Mesodermal cell (in vitro differentiated cells): Measurements from ENCODE around the gene MYO18B.

Experiments used
- H3K27ac ChIP-seq: 2 replicates; pipeline ENCODE4 v1.7.0; 2013; ENCODE audit warnings: mild to moderate bottlenecking, low read depth, low read length, moderate library complexity; ENCODE audit not compliant: severe bottlenecking
- H3K36me3 ChIP-seq: 2 replicates; pipeline ENCODE4 v1.7.1; 2013; ENCODE audit warnings: mild to moderate bottlenecking, low read length, moderate library complexity; ENCODE audit not compliant: control insufficient read depth, insufficient read depth
- H3K4me1 ChIP-seq: one replicate; pipeline ENCODE4 v1.7.1; 2013; ENCODE audit warnings: mild to moderate bottlenecking, low read length; ENCODE audit not compliant: insufficient read depth, control insufficient read depth, poor library complexity, severe bottlenecking
- H3K4me3 ChIP-seq: 2 replicates; pipeline ENCODE4 v1.7.0; 2013; ENCODE audit warnings: low read length, control low read depth, mild to moderate bottlenecking; ENCODE audit not compliant: insufficient read depth, poor library complexity, severe bottlenecking; ENCODE audit errors: extremely low read depth
- H3K9me3 ChIP-seq: 2 replicates; pipeline ENCODE4 v1.7.1; 2013; ENCODE audit warnings: mild to moderate bottlenecking, low read length, moderate library complexity; ENCODE audit not compliant: control insufficient read depth
- WGBS, 2 experiments: methylation state at CpG; one replicate each; pipeline ENCODE4 v1.1.5; 2013; ENCODE audit warnings: missing lambda C conversion rate in 2 of 2; ENCODE audit not compliant: insufficient coverage in 2 of 2; 5-methylcytosine and 5-hydroxymethylcytosine counted together

The MYO18B gene

GRCh38 chr22:25763239-25763777, 21.3 kb downstream of the MYO18B start:
- 47 to 51% methylated on average over 5 to 6 of the region's 7 CpGs for WGBS, 2 experiments

GRCh38 chr22:25764270-25765015, 22.5 kb downstream of the MYO18B start:
- WGBS, 2 experiments, result 86 to 89% methylated on average over 8 of the region's 8 CpGs
- Histone ChIP-seq H3K36me3 (no peaks in the 10 kb centered on the region), H3K9me3 (peaks cover 20% of the 10 kb centered on the region), H3K4me3 (no peak overlapping the region), H3K27ac (no peak overlapping the region), H3K4me1 (peaks cover 33% of the 10 kb centered on the region)

More at GRCh38 chr22:25763239-25763777, 21.3 kb downstream of the MYO18B start:
- Histone ChIP-seq H3K36me3 (no peaks in the 10 kb centered on the region), H3K9me3 (peaks cover 20% of the 10 kb centered on the region), H3K4me1 (peaks cover 33% of the 10 kb centered on the region), H3K27ac (peak overlapping the region; percentile 44), H3K4me3 (no peak overlapping the region)

DNA sequence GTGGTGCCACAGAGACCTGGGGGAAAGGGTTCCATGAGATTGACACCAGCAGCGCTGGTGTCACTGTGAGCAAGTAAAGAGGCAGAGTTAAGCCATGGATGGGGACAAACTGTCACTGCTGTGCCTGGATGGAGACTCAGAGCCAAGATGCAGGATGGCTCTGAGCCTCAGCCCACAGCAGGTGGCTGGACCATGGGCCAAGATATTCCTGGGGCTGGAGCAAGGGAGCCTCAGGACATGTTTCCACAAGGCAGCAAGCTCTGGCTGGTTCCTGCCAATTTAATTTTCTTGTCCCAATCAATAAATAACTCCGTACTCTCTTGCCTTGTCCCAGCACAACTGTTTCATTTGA, 23.0 kb downstream of the MYO18B start:
- no peaks in the 10 kb centered on the region for H3K36me3 ChIP-seq
- peaks cover 33% of the 10 kb centered on the region for H3K4me1 ChIP-seq
- no peak overlapping the region for H3K4me3 ChIP-seq
- H3K9me3 ChIP-seq, result peaks cover 20% of the 10 kb centered on the region
- 82 to 90% methylated on average over 2 of the region's 2 CpGs for WGBS, 2 experiments
- H3K27ac ChIP-seq, result no peak overlapping the region

DNA sequence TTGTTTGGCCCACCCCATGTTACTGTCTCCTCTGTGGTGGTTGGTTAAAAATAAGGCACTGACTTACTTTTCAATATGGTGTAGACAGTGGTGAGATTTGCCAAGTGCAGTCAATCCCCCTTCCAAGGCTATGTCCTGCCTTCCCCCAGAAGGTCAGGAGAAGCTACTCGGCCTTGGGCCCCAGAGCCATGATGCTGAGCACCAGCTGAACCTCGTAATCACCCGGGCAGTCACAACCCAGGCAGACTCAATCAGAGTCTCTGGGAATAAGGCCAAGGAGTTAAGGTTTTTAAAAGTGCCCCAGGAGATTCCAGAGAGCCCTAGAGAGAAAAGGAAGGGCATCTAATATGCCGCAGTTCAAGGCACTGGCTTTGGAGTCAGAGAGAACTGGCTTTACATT, 23.8 kb downstream of the MYO18B start:
- Histone ChIP-seq H3K27ac (no peak overlapping the region), H3K36me3 (no peaks in the 10 kb centered on the region), H3K4me3 (no peak overlapping the region), H3K9me3 (peaks cover 20% of the 10 kb centered on the region), H3K4me1 (peaks cover 27% of the 10 kb centered on the region)
- 86 to 87% methylated on average over 3 of the region's 4 CpGs for WGBS, 2 experiments

DNA sequence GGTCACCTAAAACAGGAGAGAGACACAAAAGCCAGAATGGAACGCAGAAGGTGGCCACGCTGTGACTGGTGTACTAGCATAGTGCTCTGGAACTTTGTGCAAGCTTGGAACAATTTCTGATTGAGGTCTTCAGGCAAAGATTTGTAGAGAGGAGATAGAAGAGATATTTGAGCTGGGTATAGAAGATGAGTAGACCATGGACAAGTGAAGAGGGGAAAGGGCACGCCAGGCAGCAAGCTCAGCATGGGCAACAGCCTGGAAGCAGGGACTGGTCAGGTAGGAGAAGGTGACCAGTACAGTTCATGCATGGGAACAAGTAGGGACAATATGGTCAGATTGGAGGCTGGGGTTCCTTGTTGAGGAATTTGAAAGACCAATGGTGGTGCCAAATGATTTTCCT, 24.4 kb downstream of the MYO18B start:
- peaks cover 20% of the 10 kb centered on the region for H3K9me3 ChIP-seq
- peaks cover 23% of the 10 kb centered on the region for H3K4me1 ChIP-seq
- H3K36me3 ChIP-seq, result no peaks in the 10 kb centered on the region
- no peak overlapping the region for H3K27ac ChIP-seq
- WGBS, 2 experiments, result 88 to 96% methylated on average over 3 of the region's 3 CpGs
- H3K4me3 ChIP-seq, result no peak overlapping the region

DNA sequence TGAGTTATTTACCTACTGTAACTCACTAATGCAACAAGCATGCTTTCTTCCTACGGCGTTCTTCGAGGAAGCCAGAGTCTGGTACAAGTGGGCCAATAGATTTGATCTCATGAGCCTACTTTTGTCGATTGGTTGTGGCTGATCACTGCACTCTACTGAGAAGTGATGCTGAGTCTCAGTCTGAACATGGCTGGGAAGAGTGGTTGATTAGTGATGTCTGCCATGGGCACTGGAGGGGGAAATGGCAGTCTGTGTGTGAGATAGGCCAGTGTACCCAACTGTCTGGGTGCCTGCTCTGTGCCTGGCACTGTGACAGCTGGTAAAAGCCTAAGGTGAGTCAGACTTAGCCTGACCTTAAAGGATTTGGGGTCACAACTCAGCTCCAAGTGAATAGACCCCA, 28.3 kb downstream of the MYO18B start:
- H3K4me1 ChIP-seq, result no peaks in the 10 kb centered on the region
- H3K9me3 ChIP-seq, result peaks cover 20% of the 10 kb centered on the region
- H3K36me3 ChIP-seq, result no peaks in the 10 kb centered on the region
- 90 to 95% methylated on average over 2 to 4 of the region's 4 CpGs for WGBS, 2 experiments
- no peak overlapping the region for H3K4me3 ChIP-seq
- H3K27ac ChIP-seq, result no peak overlapping the region

- no peak overlapping the region for H3K4me3 ChIP-seq
- 74 to 85% methylated on average over 7 to 9 of the region's 9 CpGs for WGBS, 2 experiments
- H3K4me1 ChIP-seq, result no peaks in the 10 kb centered on the region
- H3K27ac ChIP-seq, result no peak overlapping the region
- peaks cover 3% of the 10 kb centered on the region for H3K9me3 ChIP-seq
- H3K36me3 ChIP-seq, result no peaks in the 10 kb centered on the region
Observed at GRCh38 chr22:25772288-25772687, 30.3 kb downstream of the MYO18B start.

DNA sequence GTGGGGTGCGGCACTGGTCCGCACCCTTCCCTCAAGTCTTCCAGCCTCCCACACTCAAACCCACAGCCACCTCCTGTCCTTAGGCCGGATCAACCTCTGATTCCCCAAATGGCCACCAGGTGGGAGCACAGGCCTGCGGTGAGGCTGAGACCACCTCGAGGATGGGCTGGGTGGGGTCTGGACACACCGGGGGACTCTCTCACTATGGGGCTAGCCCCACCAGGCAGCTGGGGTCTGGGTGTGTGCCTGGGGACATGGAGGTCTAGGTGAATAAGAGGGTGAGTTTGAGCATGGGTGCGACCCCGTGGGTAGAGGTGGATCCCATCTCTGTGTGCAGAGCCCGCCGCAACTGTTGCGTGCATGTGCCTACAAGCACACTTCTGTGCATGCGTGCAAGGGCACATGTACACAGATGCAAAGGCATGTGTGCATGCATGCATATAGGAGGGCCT, 32.6 kb downstream of the MYO18B start:
- Histone ChIP-seq H3K27ac (no peak overlapping the region), H3K9me3 (no peaks in the 10 kb centered on the region), H3K4me1 (no peaks in the 10 kb centered on the region), H3K36me3 (no peaks in the 10 kb centered on the region), H3K4me3 (no peak overlapping the region)
- 60 to 66% methylated on average over 9 to 10 of the region's 12 CpGs for WGBS, 2 experiments

DNA sequence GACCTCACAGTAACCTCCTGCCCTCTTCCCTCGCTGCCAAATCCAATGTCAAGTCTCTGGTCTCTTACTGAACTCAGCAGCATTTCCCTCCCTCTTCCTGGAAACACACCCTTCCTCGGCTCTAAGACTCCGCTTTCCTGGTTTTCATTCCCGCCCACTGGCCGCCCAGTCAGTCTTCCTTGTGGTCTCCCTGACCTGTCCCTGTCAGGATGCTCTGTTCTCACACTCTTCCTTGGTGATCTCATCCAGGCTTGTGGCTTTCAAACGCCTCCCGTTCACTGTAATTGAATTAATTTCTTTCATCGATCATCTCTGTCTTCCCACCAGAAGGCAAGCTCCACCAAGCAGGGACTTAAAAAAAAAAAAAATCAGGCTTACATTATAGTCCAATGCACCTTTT, 33.5 kb downstream of the MYO18B start:
- Histone ChIP-seq H3K27ac (no peak overlapping the region), H3K4me1 (peaks cover under 1% of the 10 kb centered on the region), H3K36me3 (no peaks in the 10 kb centered on the region), H3K4me3 (no peak overlapping the region), H3K9me3 (no peaks in the 10 kb centered on the region)
- WGBS, 2 experiments, result 39 to 40% methylated on average over 7 to 8 of the region's 8 CpGs

- H3K36me3 ChIP-seq, result no peaks in the 10 kb centered on the region
- H3K27ac ChIP-seq, result no peak overlapping the region
- WGBS, 2 experiments, result 86 to 90% methylated on average over 9 of the region's 9 CpGs
- peaks cover 3% of the 10 kb centered on the region for H3K4me1 ChIP-seq
- H3K9me3 ChIP-seq, result no peaks in the 10 kb centered on the region
- no peak overlapping the region for H3K4me3 ChIP-seq
Observed at GRCh38 chr22:25777411-25777810, 35.4 kb downstream of the MYO18B start.

DNA sequence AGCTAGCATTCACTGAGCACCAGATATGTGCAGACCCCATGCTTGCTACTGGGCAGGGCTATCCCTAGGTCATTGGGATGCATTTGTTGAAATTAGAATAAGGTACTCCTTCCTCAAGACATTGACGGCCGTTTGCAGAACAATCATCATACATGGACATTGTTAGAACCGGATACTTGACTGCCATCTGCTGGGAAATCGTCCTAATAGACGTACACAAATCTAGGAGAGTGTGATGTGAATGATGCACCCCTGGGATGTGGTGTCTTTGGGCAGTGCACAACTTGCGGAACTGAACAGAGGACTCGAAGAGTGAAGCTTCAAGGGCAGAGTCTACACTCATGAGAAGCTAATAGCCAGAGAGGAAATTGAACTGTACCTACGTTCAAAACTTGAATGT, 35.9 kb downstream of the MYO18B start:
- Histone ChIP-seq H3K27ac (no peak overlapping the region), H3K4me3 (no peak overlapping the region), H3K36me3 (no peaks in the 10 kb centered on the region), H3K9me3 (no peaks in the 10 kb centered on the region), H3K4me1 (peaks cover 3% of the 10 kb centered on the region)
- WGBS, 2 experiments, result 76 to 79% methylated on average over 8 of the region's 8 CpGs
